ENCODE results near the gene NCBP1.

DNA sequence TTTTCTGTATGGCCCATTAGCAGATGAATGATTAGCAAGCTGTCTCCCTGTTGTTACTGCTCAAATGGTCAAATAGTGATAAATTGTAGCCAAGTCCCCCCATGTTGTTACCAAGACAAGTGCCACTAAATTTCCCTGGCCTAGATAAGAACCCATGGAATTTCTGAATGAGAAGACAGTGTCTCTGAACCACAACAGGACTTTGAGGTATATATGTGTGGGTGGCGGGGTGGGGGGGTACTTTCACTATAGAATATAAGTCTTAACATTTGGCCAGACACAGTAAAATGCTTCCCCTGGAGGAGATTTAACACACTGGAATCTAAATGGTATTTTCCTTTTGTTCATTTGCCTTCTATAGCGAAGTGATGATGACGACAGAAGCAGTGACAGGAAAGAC is 34.9 kb downstream of the NCBP1 start:
- no peak for TF ChIP-seq ZNF274 (IDR thresholded peaks at IDR 0.05; ENCODE audit: low read depth, low read length)
- TF ChIP-seq YY1 (IDR thresholded peaks at IDR 0.05; ENCODE audit: insufficient read depth, insufficient read length): no peak
- TF ChIP-seq SUZ12 (IDR thresholded peaks at IDR 0.05; ENCODE audit: extremely low read depth, insufficient read depth, insufficient read length): no peak

All from NT2/D1 (cell line).